NCI-H82 treated with DMSO at 0.1 percent for 48 hours (cell line): ENCODE results near the gene PLP1.
A peak's percentile ranks its signal among the peaks of the same experiment; 100 is the strongest.
"Not testable (repeated sequence)": the region's sequence is repeated elsewhere in the genome, so short reads cannot be mapped to it uniquely, and the experiment has no call there.

Source experiments
- DNase-seq: peaks from one replicate; lab custom pipeline; 2025; ENCODE audit not compliant: unreplicated experiment; lab: John Stamatoyannopoulos, UW

Gene PLP1

GRCh38 chrX:103780336-103781061, 3.9 kb downstream of the PLP1 start:
- no peak for DNase-seq

GRCh38 chrX:103781062-103781402, 4.4 kb downstream of the PLP1 start:
- no peak for DNase-seq

GRCh38 chrX:103781706-103782105, 5.1 kb downstream of the PLP1 start:
- DNase-seq, result no peak

- DNase-seq, result no peak
These were observed 6.0 kb downstream of the PLP1 start for GRCh38 chrX:103782640-103783039.

- DNase-seq, result no peak
These were observed 6.6 kb downstream of the PLP1 start for GRCh38 chrX:103783196-103783595.

GRCh38 chrX:103783971-103784370, 7.3 kb downstream of the PLP1 start:
- DNase-seq, result no peak

- DNase-seq, result no peak
These were observed 12.4 kb downstream of the PLP1 start for GRCh38 chrX:103789004-103789403.

- no peak for DNase-seq
These were observed 14.6 kb downstream of the PLP1 start for GRCh38 chrX:103791228-103791627.

GRCh38 chrX:103791826-103792485, 15.3 kb downstream of the PLP1 start:
- no peak for DNase-seq

GRCh38 chrX:103792916-103793544, 16.4 kb downstream of the PLP1 start:
- DNase-seq, result no peak

- no peak for DNase-seq
These were observed 16.9 kb downstream of the PLP1 start for GRCh38 chrX:103793545-103793940.

GRCh38 chrX:103794119-103794518, 17.5 kb downstream of the PLP1 start:
- no peak for DNase-seq

GRCh38 chrX:103797691-103798090, 21.1 kb downstream of the PLP1 start:
- no peak for DNase-seq

- DNase-seq, result no peak
These were observed 23.7 kb downstream of the PLP1 start for GRCh38 chrX:103800318-103800717.

- DNase-seq, result no peak
These were observed 29.2 kb downstream of the PLP1 start for GRCh38 chrX:103805860-103806259.

- DNase-seq, result no peak
These were observed 30.3 kb downstream of the PLP1 start for GRCh38 chrX:103806862-103807474.

GRCh38 chrX:103811858-103812257, 35.2 kb downstream of the PLP1 start:
- no peak for DNase-seq

GRCh38 chrX:103817101-103817500, 40.5 kb downstream of the PLP1 start:
- DNase-seq, result not testable (repeated sequence)

GRCh38 chrX:103817502-103817901, 40.9 kb downstream of the PLP1 start:
- DNase-seq, result peak; percentile 66

GRCh38 chrX:103818842-103819619, 42.4 kb downstream of the PLP1 start:
- DNase-seq, result no peak

- DNase-seq, result not testable (repeated sequence)
These were observed 44.2 kb downstream of the PLP1 start for GRCh38 chrX:103820802-103821201.
